Mammary epithelial cell (primary cell): ENCODE results near the gene MICALL2.

Experiments
- CTCF ChIP-seq, 2 donors: IDR thresholded peaks in 1 of 2; conservative IDR thresholded peaks in 1 of 2; 2 replicates each; pipeline ENCODE4 v1.5.1; 2011 to 2012; ENCODE audit warnings: inconsistent platforms in 2 of 2, low read length in 2 of 2, mild to moderate bottlenecking in 2 of 2, control low read depth in 1 of 2, low read depth in 1 of 2; ENCODE audit not compliant: insufficient read depth in 1 of 2; ENCODE audit errors: extremely low read depth in 1 of 2
- EZH2 ChIP-seq: IDR thresholded peaks from 2 replicates; pipeline ENCODE4 v1.6.1; 2012; ENCODE audit warnings: low read length, inconsistent platforms, borderline replicate concordance

- TF ChIP-seq CTCF (conservative IDR thresholded peaks at IDR 0.05 in 1 of 2, IDR thresholded peaks at IDR 0.05 in 1 of 2; ENCODE audit: extremely low read depth in 1 of 2, insufficient read depth in 1 of 2, low read depth in 1 of 2, low read length in 2 of 2), result no peak
- no peak for TF ChIP-seq EZH2
Measured at GRCh38 chr7:1501487-1502270, 42.4 kb upstream of the MICALL2 start.
